Mesenchymal stem cell (in vitro differentiated cells and primary cell): ENCODE measurements around the gene DDX41.

Experiments
- DNase-seq: peaks from one replicate; pipeline ENCODE4 v3.0.0-alpha.2; 2013
- H2AFZ ChIP-seq: one replicate; pipeline ENCODE4 v1.6.1; 2013; ENCODE audit warnings: low read depth, mild to moderate bottlenecking, control low read depth, inconsistent platforms, low read length, moderate library complexity
- H2AK5ac ChIP-seq: 2 replicates; pipeline ENCODE4 v1.6.1; 2013; ENCODE audit warnings: low read length, moderate library complexity, mild to moderate bottlenecking, inconsistent platforms; ENCODE audit not compliant: severe bottlenecking
- H2BK120ac ChIP-seq: one replicate; pipeline ENCODE4 v1.6.1; 2013; ENCODE audit warnings: low read depth, mild to moderate bottlenecking, inconsistent platforms, low read length, moderate library complexity
- H2BK12ac ChIP-seq, 2 experiments: one replicate each; pipeline ENCODE4 v1.6.1; 2013; ENCODE audit warnings: inconsistent platforms in 2 of 2, low read length in 2 of 2, mild to moderate bottlenecking in 2 of 2, moderate library complexity in 2 of 2, control low read depth in 1 of 2
- H2BK15ac ChIP-seq: one replicate; pipeline ENCODE4 v1.6.1; 2013; ENCODE audit warnings: mild to moderate bottlenecking, low read depth, inconsistent platforms; ENCODE audit not compliant: poor library complexity, severe bottlenecking
- H2BK5ac ChIP-seq: 2 replicates; pipeline ENCODE4 v1.6.1; 2013; ENCODE audit warnings: low read depth, mild to moderate bottlenecking, low read length, control low read depth, inconsistent platforms; ENCODE audit not compliant: poor library complexity, severe bottlenecking
- H3K14ac ChIP-seq, 2 experiments: one replicate each; pipeline ENCODE4 v1.6.1; 2013; ENCODE audit warnings: inconsistent platforms in 2 of 2, low read length in 2 of 2, control low read depth in 1 of 2, mild to moderate bottlenecking in 1 of 2, moderate library complexity in 1 of 2
- H3K18ac ChIP-seq, 2 experiments: one replicate each; pipeline ENCODE4 v1.6.1; 2013; ENCODE audit warnings: inconsistent platforms in 2 of 2, low read length in 2 of 2, control low read depth in 1 of 2, low read depth in 1 of 2, mild to moderate bottlenecking in 1 of 2
- H3K23ac ChIP-seq, 2 experiments: one replicate each; pipeline ENCODE4 v1.6.1; 2013; ENCODE audit warnings: inconsistent platforms in 2 of 2, low read length in 2 of 2, mild to moderate bottlenecking in 2 of 2, moderate library complexity in 2 of 2, control low read depth in 1 of 2
- H3K27ac ChIP-seq: 2 replicates; pipeline ENCODE4 v1.5.1; 2013; ENCODE audit warnings: mild to moderate bottlenecking, moderate library complexity, low read length, control low read depth, inconsistent platforms; ENCODE audit not compliant: poor library complexity, severe bottlenecking
- H3K27me3 ChIP-seq, 2 experiments: 2 replicates each; pipeline versions ENCODE4 v1.6.1 to v1.7.0; 2013; ENCODE audit warnings: low read length in 2 of 2, mild to moderate bottlenecking in 2 of 2, moderate library complexity in 2 of 2, control low read depth in 1 of 2, inconsistent platforms in 1 of 2; ENCODE audit not compliant: control insufficient read depth in 1 of 2, insufficient read depth in 1 of 2
- H3K36me3 ChIP-seq, 2 experiments: 2 replicates each; pipeline versions ENCODE4 v1.6.1 to v1.7.0; 2013; ENCODE audit warnings: low read length in 2 of 2, control low read depth in 1 of 2, inconsistent platforms in 1 of 2, low read depth in 1 of 2, mild to moderate bottlenecking in 1 of 2; ENCODE audit not compliant: insufficient read depth in 2 of 2, control insufficient read depth in 1 of 2
- H3K4ac ChIP-seq, 2 experiments: one replicate each; pipeline ENCODE4 v1.6.1; 2013; ENCODE audit warnings: inconsistent platforms in 2 of 2, low read length in 2 of 2, mild to moderate bottlenecking in 2 of 2, moderate library complexity in 2 of 2, control low read depth in 1 of 2, low read depth in 1 of 2
- H3K4me1 ChIP-seq: 2 replicates; pipeline ENCODE4 v1.6.1; 2013; ENCODE audit warnings: low read depth, low read length, control low read depth; ENCODE audit not compliant: control insufficient read depth, insufficient read depth
- H3K4me2 ChIP-seq: 2 replicates; pipeline ENCODE4 v1.6.1; 2013; ENCODE audit warnings: low read length, mild to moderate bottlenecking, inconsistent platforms; ENCODE audit not compliant: poor library complexity, severe bottlenecking
- H3K4me3 ChIP-seq, 2 experiments: 2 replicates each; pipeline versions ENCODE4 v1.5.1 to v1.7.0; 2013; ENCODE audit warnings: low read length in 2 of 2, mild to moderate bottlenecking in 2 of 2, control low read depth in 1 of 2, low read depth in 1 of 2; ENCODE audit not compliant: insufficient read depth in 1 of 2
- H3K79me1 ChIP-seq: replicated peaks from 2 replicates; pipeline ENCODE4 v1.6.1; 2013; ENCODE audit warnings: mild to moderate bottlenecking, control low read depth, low read length, inconsistent platforms; ENCODE audit not compliant: poor library complexity, severe bottlenecking
- H3K9ac ChIP-seq: 2 replicates; pipeline ENCODE4 v1.7.0; 2013; ENCODE audit warnings: mild to moderate bottlenecking, low read length, moderate library complexity
- H3K9me3 ChIP-seq: 2 replicates; pipeline ENCODE4 v1.7.0; 2013; ENCODE audit warnings: mild to moderate bottlenecking, low read length; ENCODE audit not compliant: control insufficient read depth
- H4K8ac ChIP-seq: one replicate; pipeline ENCODE4 v1.6.1; 2013; ENCODE audit warnings: inconsistent platforms, mild to moderate bottlenecking, low read length, moderate library complexity
- H4K91ac ChIP-seq: one replicate; pipeline ENCODE4 v1.6.1; 2013; ENCODE audit warnings: mild to moderate bottlenecking, low read length, inconsistent platforms
- WGBS: methylation state at CpG from one replicate; pipeline ENCODE4 v1.1.7; 2013; ENCODE audit warnings: mixed read lengths; 5-methylcytosine and 5-hydroxymethylcytosine counted together

Gene DDX41

DNA sequence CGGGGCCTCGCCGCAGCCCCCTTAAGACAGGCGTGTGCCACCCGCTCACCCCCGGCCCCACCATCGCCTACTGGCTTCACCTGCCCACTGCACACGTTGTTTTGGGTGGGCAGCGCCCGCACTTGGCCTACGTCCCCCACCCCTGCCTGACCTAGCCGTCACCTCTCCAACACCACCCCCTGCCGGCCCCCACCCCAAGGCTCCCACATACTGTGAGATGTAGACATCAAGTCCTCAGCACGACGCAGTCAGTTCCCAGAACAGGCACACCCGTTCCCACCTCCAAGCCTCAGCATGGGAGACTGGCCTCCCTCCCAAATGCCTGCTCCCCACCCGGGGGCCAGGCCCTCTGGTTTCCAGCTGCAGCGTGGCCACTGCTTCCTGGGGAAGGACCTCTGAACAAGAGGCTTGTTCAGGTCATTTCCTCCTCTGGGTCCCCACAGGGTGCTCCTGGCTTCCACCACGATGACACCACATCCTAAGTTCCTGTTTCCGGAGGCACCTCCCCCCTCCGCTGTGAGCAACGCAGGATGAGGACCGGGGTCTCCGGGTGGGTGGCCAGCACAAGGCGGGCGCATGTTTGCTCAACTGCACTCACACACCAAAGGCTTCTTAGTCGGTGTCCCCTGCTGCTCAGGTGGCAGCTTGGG, 54.6 kb downstream of the DDX41 start:
- H2BK15ac ChIP-seq = no peak overlapping the region
- peak overlapping the region; percentile 48 for H3K27ac ChIP-seq
- no peak overlapping the region for H2BK5ac ChIP-seq
- H3K23ac ChIP-seq = no peak overlapping the region
- H3K18ac ChIP-seq = no peak overlapping the region
- no peaks in the 10 kb centered on the region for H3K9me3 ChIP-seq
- H4K91ac ChIP-seq = no peak overlapping the region
- no peak overlapping the region for H3K4me3 ChIP-seq
- H4K8ac ChIP-seq = peak overlapping the region; percentile 17
- DNase-seq = no peak
- 93% methylated on average over 27 of the region's 27 CpGs for WGBS
- H3K4me2 ChIP-seq = no peak overlapping the region
- H3K4ac ChIP-seq = no peak overlapping the region
- H2AK5ac ChIP-seq = no peak overlapping the region
- H2BK12ac ChIP-seq = no peak overlapping the region
- peaks cover 15% of the 10 kb centered on the region for H3K79me1 ChIP-seq
- peaks cover 78 to 79% of the 10 kb centered on the region in 2 experiments for H3K36me3 ChIP-seq
- H3K27me3 ChIP-seq = no peaks in the 10 kb centered on the region
- no peak overlapping the region for H3K14ac ChIP-seq
- H3K4me1 ChIP-seq = peaks cover 11% of the 10 kb centered on the region
- no peak overlapping the region for H3K9ac ChIP-seq
- H2BK120ac ChIP-seq = no peak overlapping the region
- no peak overlapping the region for H2AFZ ChIP-seq
